H1 (cell line): Measurements from ENCODE around the gene TOP2A. TPM values are rescaled to one million over a fixed set of nuclear protein-coding genes. Genes with fewer than 3 reads are reported as not detected.

Experiments
- ATF3 ChIP-seq: IDR thresholded peaks from 2 replicates; pipeline ENCODE4 v1.6.1; 2011; ENCODE audit warnings: low read depth, mild to moderate bottlenecking, low read length; ENCODE audit not compliant: insufficient read depth
- CEBPB ChIP-seq: IDR thresholded peaks from 2 replicates; pipeline ENCODE4 v1.6.1; 2012; ENCODE audit warnings: low read depth, low read length
- CHD1 ChIP-seq: IDR thresholded peaks from 2 replicates; pipeline ENCODE4 v1.6.1; 2012; ENCODE audit warnings: low read depth, low read length, improper control_type of control experiment
- CHD7 ChIP-seq: fragments of 300-600 bp; sonication (generic); IDR thresholded peaks from 2 replicates; pipeline ENCODE4 v1.7.1; 2012; ENCODE audit warnings: low read length, moderate library complexity, mild to moderate bottlenecking, inconsistent platforms; ENCODE audit not compliant: insufficient replicate concordance
- KDM1A ChIP-seq: fragments of 200-600, 300-600 bp; sonication (generic); IDR thresholded peaks from 2 replicates; pipeline ENCODE4 v1.7.1; 2016; ENCODE audit warnings: mild to moderate bottlenecking, low read length, borderline replicate concordance
- NRF1 ChIP-seq: IDR thresholded peaks from 2 replicates; pipeline ENCODE4 v1.6.1; 2011; ENCODE audit warnings: mild to moderate bottlenecking, low read depth, low read length, improper control_type of control experiment
- RBBP5 ChIP-seq: IDR thresholded peaks from 2 replicates; pipeline ENCODE4 v1.7.1; 2012; ENCODE audit warnings: low read depth, mild to moderate bottlenecking, inconsistent platforms, low read length, moderate library complexity, borderline replicate concordance
- SAP30 ChIP-seq: fragments of 300-600 bp; sonication (generic); IDR thresholded peaks from 2 replicates; pipeline ENCODE4 v1.7.1; 2012; ENCODE audit warnings: low read length, moderate library complexity, mild to moderate bottlenecking, inconsistent platforms; ENCODE audit not compliant: insufficient read depth, insufficient replicate concordance
- SP2 ChIP-seq: IDR thresholded peaks from 2 replicates; pipeline ENCODE4 v1.6.1; 2012; ENCODE audit warnings: mild to moderate bottlenecking, low read length, inconsistent platforms
- TBP ChIP-seq: IDR thresholded peaks from 2 replicates; pipeline ENCODE4 v1.6.1; 2011; ENCODE audit warnings: low read depth, low read length, improper control_type of control experiment
- polyA plus RNA-seq, 7 experiments: library from polyadenylated mRNA; depleted of rRNA in 3 of 7; stranded (reverse) in 5 of 7; unstranded in 2 of 7; fragments of >200 nt in 5 of 7; fragments of 200-250 nt in 2 of 7; gene quantifications; 1 replicate in 5 of 7; 2 replicates in 1 of 7; 4 replicates in 1 of 7; pipeline versions ENCODE4 v1.2.1 to v1.2.3, GENCODE V29; 2011 to 2013; ENCODE audit warnings: missing spikeins in 2 of 7, mixed read lengths in 2 of 7
- total RNA-seq: library from RNA; stranded (reverse); fragmentation: NEBNext Ultra II Directional; extraction: Animal tissue kit (Norgen Biotek cat#: 25700); gene quantifications from 2 replicates; pipeline ENCODE4 v1.2.1, GENCODE V29; 2021

TOP2A gene
- total and polyA plus RNA-seq, 2 of the 8 experiments (the other 6 are each of a cell fraction or from before 2014, with no cell fraction given) = 83.1 to 291 TPM

GRCh38 chr17:40355123-40355803 lies 62.4 kb downstream of the TOP2A start (continued):
- TF ChIP-seq CHD7 (no peak), CHD1 (no peak), CEBPB (no peak), SAP30 (no peak), NRF1 (no peak), KDM1A (no peak), SP2 (no peak), TBP (peak; percentile 18; the same call in 1 of the 2 replicates), RBBP5 (0 out of 2 replicates have a peak, but pooled peaks have one; percentile 18), ATF3 (no peak)
